NB4 (cell line): ENCODE data around the gene DUOX1.
A peak's percentile ranks its signal among the peaks of the same experiment; 100 is the strongest.

Experiments used
- DNase-seq: peaks from one replicate; pipeline ENCODE4 v3.0.0; 2010; ENCODE audit warnings: low read depth
- H3K4me3 ChIP-seq: one replicate; pipeline ENCODE4 v1.5.1; 2011; ENCODE audit warnings: mild to moderate bottlenecking, low read depth, low read length, moderate library complexity
- MYC ChIP-seq: IDR thresholded peaks from 2 replicates; pipeline ENCODE4 v1.6.1; 2011; ENCODE audit warnings: low read depth, low read length
- POLR2A ChIP-seq: IDR thresholded peaks from 2 replicates; pipeline ENCODE4 v1.6.1; 2011; ENCODE audit warnings: mild to moderate bottlenecking; ENCODE audit not compliant: insufficient read length; ENCODE audit errors: extremely low read depth
- TF ChIP-seq, protein P1 (sequence below): IDR thresholded peaks from 2 replicates; pipeline ENCODE4 v1.6.1; 2011; ENCODE audit warnings: low read depth, low read length
- TF ChIP-seq, protein P2 (sequence below): IDR thresholded peaks from one replicate; pipeline ENCODE4 v1.5.1; 2012; ENCODE audit warnings: low read depth, low read length

Gene DUOX1

DNA sequence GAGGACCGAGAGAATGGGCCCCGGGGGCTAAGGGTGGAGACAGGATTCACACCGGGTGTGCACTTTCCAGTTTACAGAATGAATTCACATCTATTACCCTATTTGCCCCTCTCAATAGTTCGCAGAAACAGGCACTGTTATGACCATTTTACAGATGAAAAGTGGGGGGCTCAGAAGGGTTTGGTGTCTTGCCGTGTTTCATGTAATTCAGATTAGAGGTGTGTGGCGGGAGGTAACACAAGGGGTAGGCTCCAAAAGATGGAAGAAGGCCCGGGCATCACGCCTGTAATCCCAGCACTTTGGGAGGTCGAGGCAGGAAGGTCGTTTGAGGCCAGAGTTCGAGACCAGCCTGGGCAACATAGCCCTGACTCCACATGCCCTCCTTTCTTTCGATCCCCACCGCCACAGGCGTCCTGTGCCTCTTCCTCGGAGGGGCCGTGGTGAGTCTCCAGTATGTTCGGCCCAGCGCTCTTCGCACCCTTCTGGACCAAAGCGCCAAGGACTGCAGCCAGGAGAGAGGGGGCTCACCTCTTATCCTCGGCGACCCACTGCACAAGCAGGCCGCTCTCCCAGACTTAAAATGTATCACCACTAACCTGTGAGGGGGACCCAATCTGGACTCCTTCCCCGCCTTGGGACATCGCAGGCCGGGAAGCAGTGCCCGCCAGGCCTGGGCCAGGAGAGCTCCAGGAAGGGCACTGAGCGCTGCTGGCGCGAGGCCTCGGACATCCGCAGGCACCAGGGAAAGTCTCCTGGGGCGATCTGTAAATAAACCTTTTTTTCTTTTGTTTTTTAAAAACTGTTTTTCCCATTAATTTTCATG, 12.3 kb upstream of the DUOX1 start:
- no peak for DNase-seq
- no peak for TF ChIP-seq POLR2A
- TF ChIP-seq, protein P1, sequence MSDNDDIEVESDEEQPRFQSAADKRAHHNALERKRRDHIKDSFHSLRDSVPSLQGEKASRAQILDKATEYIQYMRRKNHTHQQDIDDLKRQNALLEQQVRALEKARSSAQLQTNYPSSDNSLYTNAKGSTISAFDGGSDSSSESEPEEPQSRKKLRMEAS, result no peak
- TF ChIP-seq, protein P2, sequence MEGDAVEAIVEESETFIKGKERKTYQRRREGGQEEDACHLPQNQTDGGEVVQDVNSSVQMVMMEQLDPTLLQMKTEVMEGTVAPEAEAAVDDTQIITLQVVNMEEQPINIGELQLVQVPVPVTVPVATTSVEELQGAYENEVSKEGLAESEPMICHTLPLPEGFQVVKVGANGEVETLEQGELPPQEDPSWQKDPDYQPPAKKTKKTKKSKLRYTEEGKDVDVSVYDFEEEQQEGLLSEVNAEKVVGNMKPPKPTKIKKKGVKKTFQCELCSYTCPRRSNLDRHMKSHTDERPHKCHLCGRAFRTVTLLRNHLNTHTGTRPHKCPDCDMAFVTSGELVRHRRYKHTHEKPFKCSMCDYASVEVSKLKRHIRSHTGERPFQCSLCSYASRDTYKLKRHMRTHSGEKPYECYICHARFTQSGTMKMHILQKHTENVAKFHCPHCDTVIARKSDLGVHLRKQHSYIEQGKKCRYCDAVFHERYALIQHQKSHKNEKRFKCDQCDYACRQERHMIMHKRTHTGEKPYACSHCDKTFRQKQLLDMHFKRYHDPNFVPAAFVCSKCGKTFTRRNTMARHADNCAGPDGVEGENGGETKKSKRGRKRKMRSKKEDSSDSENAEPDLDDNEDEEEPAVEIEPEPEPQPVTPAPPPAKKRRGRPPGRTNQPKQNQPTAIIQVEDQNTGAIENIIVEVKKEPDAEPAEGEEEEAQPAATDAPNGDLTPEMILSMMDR, result no peak
- TF ChIP-seq MYC, result no peak
- H3K4me3 ChIP-seq, result no peak overlapping the region

DNA sequence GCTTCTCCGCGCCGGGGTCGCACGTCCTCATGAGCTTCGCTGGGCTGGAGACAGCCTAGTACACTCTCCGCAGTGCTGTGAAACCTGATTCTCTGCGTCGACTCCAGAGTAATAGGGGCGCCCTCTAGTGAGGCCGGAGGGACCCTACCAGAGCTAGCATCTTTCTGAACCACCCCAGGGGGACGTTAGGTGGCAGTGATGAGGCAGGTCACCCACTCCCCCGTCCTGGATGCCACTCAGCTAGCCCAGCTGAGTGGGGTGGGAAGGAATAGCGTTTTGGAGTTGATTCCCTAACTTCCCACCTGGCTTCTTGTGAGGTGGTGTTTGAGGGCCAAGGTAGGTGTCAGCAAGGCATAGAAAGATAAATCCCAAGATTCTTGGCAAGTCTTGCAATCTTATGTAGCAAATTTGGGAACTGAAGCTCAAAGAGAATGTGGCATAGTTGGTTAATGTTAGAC, 11.6 kb upstream of the DUOX1 start:
- H3K4me3 ChIP-seq, result no peak overlapping the region
- DNase-seq, result peak; percentile 84
- TF ChIP-seq, protein P2, result peak; percentile 99
- TF ChIP-seq, protein P1, result no peak
- no peak for TF ChIP-seq POLR2A
- TF ChIP-seq MYC, result no peak

DNA sequence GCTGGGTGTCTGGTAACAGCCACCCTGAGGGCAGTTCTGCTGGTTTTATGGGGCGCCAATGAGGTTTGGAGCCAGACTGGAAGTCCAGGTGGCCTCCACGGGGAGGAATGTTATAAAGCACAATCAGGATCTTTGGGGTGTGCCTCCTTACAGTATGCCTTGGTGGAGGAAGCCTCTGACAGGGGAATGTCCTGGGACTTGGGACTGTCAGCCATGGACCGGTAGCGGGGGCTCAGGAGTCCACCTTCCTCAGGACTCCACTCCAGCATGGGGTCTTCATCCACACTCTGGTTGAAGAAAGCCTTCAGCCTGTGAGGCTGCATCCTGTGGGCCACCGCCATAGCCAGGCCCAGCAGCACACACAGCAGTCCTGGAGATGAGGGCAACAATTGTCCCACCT, 10.8 kb upstream of the DUOX1 start:
- H3K4me3 ChIP-seq, result no peak overlapping the region
- no peak for DNase-seq
- TF ChIP-seq, protein P2, result no peak
- no peak for TF ChIP-seq MYC
- TF ChIP-seq, protein P1, result no peak
- TF ChIP-seq POLR2A, result no peak

DNA sequence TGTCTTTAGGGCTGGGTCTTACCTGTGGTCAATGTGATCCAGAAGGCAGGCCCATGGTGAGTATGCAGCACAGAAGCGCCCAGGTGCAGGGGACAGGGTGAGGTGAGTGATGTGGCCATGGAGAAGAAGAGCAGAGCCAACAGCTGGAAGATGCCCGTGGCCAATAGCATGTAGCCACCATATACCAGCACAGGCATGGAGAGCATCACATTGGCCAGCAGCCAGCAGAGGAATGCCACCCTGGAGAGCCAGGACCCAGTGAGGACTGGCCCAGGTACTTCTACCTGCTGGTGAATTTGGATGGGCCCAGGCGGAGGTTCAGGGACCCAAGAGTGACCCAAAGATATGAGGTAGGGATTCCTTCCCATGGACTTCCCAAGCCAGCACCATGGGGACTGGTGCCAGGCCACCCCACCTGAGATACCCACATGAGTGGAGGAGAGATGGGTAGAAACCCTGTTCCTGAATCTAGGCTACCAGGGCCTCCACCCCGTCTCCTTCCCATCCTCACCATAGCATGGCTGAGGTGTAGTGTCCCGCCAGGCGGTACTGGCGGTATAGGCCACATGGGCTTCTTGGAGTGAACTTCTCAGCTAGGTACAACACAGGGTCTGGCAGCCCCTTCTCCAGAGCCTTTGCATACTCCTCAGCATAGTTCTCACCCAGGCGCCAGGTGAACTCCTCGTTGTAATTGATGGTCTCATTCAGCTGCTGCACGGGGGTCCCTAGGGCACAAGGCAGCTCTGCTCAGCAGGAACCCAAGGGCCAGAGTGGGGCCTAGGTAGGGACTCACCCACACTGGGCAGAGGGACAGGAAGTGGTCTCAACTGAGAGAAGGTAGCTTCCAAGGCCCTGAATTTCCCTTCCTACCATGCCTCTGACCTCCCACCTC, 9.5 kb upstream of the DUOX1 start:
- TF ChIP-seq POLR2A (no peak), MYC (no peak)
- TF ChIP-seq, protein P2, result no peak
- TF ChIP-seq, protein P1, result no peak
- H3K4me3 ChIP-seq, result no peak overlapping the region

DNA sequence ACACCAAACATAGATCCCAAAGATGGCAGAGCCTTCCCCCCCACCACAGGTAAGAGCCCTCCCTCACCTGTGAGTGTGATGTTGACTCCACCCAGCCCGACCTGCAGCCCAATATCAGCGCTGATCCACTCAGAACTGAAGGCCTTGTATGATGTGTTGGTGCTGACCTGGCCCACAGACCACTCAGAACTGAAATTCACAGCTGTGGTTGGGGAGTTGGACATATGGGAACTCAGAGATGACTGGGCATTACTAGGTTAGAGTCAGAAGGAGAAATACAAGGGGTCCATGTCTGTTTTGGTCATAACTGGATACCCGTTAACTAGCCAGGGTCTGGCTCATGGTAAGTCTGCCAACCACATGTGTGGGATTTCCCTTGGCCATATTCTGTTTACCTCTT, 8.8 kb upstream of the DUOX1 start:
- TF ChIP-seq, protein P1, result no peak
- TF ChIP-seq MYC, result no peak
- no peak for TF ChIP-seq POLR2A
- TF ChIP-seq, protein P2, result no peak
- H3K4me3 ChIP-seq, result no peak overlapping the region

More for the DNA sequence above, 9.5 kb upstream of the DUOX1 start:
- DNase-seq, result no peak

More for the DNA sequence above, 8.8 kb upstream of the DUOX1 start:
- DNase-seq, result no peak
